ENCODE results near the gene AHDC1.

DNA sequence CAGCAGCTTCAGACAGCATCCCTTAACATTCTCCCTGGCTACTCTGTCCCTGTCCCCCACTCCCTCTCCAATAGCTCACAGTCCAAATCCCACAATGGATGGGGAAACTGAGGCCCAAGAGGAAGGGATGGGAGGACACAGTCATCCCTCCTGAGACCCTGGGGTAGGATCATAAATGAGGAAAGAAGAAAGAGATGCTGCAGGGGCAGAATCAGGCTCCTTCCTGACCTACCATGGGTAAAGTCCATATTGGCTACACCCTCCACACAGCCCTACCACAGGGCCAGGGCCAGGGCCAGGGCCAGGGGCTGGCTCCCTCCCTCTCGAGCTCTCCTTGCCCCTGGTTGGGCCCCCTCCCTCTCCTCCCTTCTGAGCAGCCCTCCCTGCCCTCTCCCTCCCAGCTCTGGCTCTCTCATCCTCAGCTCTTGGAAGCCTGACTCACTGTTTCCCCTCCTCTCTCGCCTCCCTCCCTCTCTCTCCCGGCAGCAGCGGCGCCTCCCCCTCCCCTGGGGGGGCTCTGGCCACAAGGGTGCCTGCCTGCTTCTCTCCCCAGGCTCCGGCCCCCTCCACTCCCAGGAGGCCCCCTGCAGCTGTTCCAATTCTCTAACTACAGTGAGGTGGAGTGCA lies 4.9 kb downstream of the AHDC1 start:
- no peak for TF ChIP-seq POLR2A (IDR thresholded peaks at IDR 0.05)
- TF ChIP-seq, protein P1, sequence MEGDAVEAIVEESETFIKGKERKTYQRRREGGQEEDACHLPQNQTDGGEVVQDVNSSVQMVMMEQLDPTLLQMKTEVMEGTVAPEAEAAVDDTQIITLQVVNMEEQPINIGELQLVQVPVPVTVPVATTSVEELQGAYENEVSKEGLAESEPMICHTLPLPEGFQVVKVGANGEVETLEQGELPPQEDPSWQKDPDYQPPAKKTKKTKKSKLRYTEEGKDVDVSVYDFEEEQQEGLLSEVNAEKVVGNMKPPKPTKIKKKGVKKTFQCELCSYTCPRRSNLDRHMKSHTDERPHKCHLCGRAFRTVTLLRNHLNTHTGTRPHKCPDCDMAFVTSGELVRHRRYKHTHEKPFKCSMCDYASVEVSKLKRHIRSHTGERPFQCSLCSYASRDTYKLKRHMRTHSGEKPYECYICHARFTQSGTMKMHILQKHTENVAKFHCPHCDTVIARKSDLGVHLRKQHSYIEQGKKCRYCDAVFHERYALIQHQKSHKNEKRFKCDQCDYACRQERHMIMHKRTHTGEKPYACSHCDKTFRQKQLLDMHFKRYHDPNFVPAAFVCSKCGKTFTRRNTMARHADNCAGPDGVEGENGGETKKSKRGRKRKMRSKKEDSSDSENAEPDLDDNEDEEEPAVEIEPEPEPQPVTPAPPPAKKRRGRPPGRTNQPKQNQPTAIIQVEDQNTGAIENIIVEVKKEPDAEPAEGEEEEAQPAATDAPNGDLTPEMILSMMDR (IDR thresholded peaks at IDR 0.05) = no peak
